H1 (cell line): Measurements from ENCODE around the gene POLDIP3. TPM values are rescaled to one million over a fixed set of nuclear protein-coding genes. Genes with fewer than 3 reads are reported as not detected.

Experiments
- CTCF ChIA-PET: fragments of 300-600 bp; sonication (Branson Sonifier 250); formaldehyde crosslinking; loops from one replicate; lab custom pipeline; 2021; ENCODE audit not compliant: partially characterized antibody; lab: Charles Lee
- POLR2A ChIA-PET: fragments of 300-600 bp; sonication (Branson Sonifier 250); formaldehyde crosslinking; loops from one replicate; lab custom pipeline; 2021; ENCODE audit warnings: inconsistent platforms; ENCODE audit not compliant: partially characterized antibody; lab: Charles Lee
- DNase-seq, 2 experiments: peaks; one replicate each; pipeline versions ENCODE4 v3.0.0 to v3.0.0-alpha.2; 2010 to 2022; ENCODE audit warnings: low spot score in 2 of 2, low read depth in 1 of 2, mixed read lengths in 1 of 2
- FAIRE-seq: peaks from 2 replicates; lab custom pipeline; 2011; peaks lifted over from hg19 to GRCh38; lab: Jason Lieb, UNC
- H2AFZ ChIP-seq: 2 replicates; pipeline ENCODE4 v1.8.1; 2012; ENCODE audit warnings: low read length, inconsistent platforms
- H2AK5ac ChIP-seq: 2 replicates; pipeline ENCODE4 v1.6.1; 2013; ENCODE audit warnings: low read depth, low read length
- H2BK120ac ChIP-seq: replicated peaks from 2 replicates; pipeline ENCODE3; 2013; ENCODE audit warnings: low read depth, low read length, inconsistent platforms
- H2BK12ac ChIP-seq: 2 replicates; pipeline ENCODE4 v1.6.1; 2013; ENCODE audit warnings: low read depth, low read length
- H2BK15ac ChIP-seq: 2 replicates; pipeline ENCODE4 v1.6.1; 2013; ENCODE audit warnings: low read length
- H2BK20ac ChIP-seq: 2 replicates; pipeline ENCODE4 v1.6.1; 2013; ENCODE audit warnings: low read length
- H2BK5ac ChIP-seq: 2 replicates; pipeline ENCODE4 v1.6.1; 2013; ENCODE audit warnings: low read depth, low read length
- H3K14ac ChIP-seq: 2 replicates; pipeline ENCODE4 v1.6.1; 2013; ENCODE audit warnings: inconsistent platforms; ENCODE audit not compliant: insufficient read length
- H3K18ac ChIP-seq: 2 replicates; pipeline ENCODE4 v1.6.1; 2013; ENCODE audit warnings: low read length; ENCODE audit errors: extremely low read depth
- H3K23ac ChIP-seq: 2 replicates; pipeline ENCODE4 v1.6.1; 2013; ENCODE audit warnings: inconsistent platforms; ENCODE audit not compliant: insufficient read length
- H3K23me2 ChIP-seq: 2 replicates; pipeline ENCODE4 v1.6.1; 2013; ENCODE audit warnings: low read depth, low read length
- H3K27ac ChIP-seq: 2 replicates; pipeline ENCODE4 v1.6.1; 2011; ENCODE audit warnings: low read depth, low read length, inconsistent platforms
- H3K27me3 ChIP-seq, 4 experiments: replicated peaks in 1 of 4; 1 replicate in 1 of 4; 2 replicates in 3 of 4; pipeline versions ENCODE4 v1.6.1 to v1.8.1; 2011 to 2013; ENCODE audit warnings: low read length in 3 of 4, mild to moderate bottlenecking in 3 of 4, inconsistent platforms in 2 of 4, mixed read lengths in 2 of 4, moderate library complexity in 1 of 4; ENCODE audit not compliant: control insufficient read depth in 3 of 4, insufficient read depth in 3 of 4; ENCODE audit errors: extremely low read depth in 1 of 4
- H3K36me3 ChIP-seq, 4 experiments: 2 replicates each; pipeline versions ENCODE4 v1.6.1 to v1.8.1; 2011 to 2013; ENCODE audit warnings: mild to moderate bottlenecking in 4 of 4, low read length in 3 of 4, moderate library complexity in 2 of 4, control low read depth in 1 of 4, inconsistent platforms in 1 of 4; ENCODE audit not compliant: insufficient read depth in 4 of 4, control insufficient read depth in 2 of 4
- H3K4ac ChIP-seq: replicated peaks from 2 replicates; pipeline ENCODE3; 2013; ENCODE audit warnings: low read length, low read depth, mixed read lengths, inconsistent platforms; ENCODE audit not compliant: insufficient read length
- H3K4me1 ChIP-seq, 4 experiments: replicated peaks in 1 of 4; 1 replicate in 1 of 4; 2 replicates in 3 of 4; pipeline versions ENCODE4 v1.6.1 to v1.8.1; 2011 to 2013; ENCODE audit warnings: low read length in 3 of 4, inconsistent platforms in 2 of 4, mixed read lengths in 1 of 4; ENCODE audit not compliant: insufficient read depth in 4 of 4, control insufficient read depth in 3 of 4
- H3K4me2 ChIP-seq, 2 experiments: 2 replicates each; pipeline versions ENCODE4 v1.6.1 to v1.8.1; 2011 to 2013; ENCODE audit warnings: low read depth in 2 of 2, low read length in 2 of 2, control low read depth in 1 of 2, inconsistent platforms in 1 of 2, mild to moderate bottlenecking in 1 of 2; ENCODE audit not compliant: insufficient read depth in 1 of 2
- H3K4me3 ChIP-seq, 4 experiments: fragments of 200-600, 300-600 bp in 1 of 4; sonication (generic), shearing (Covaris generic), sonication (Bioruptor Twin) in 1 of 4; 2 replicates each; pipeline versions ENCODE4 v1.5.1 to v1.8.1; 2011 to 2016; ENCODE audit warnings: low read length in 4 of 4, low read depth in 3 of 4, control low read depth in 2 of 4, inconsistent platforms in 2 of 4, mild to moderate bottlenecking in 2 of 4, mixed read lengths in 1 of 4, moderate library complexity in 1 of 4; ENCODE audit not compliant: insufficient read depth in 2 of 4; ENCODE audit errors: extremely low read depth in 1 of 4
- H3K56ac ChIP-seq: replicated peaks from 2 replicates; pipeline ENCODE3; 2013; ENCODE audit warnings: low read depth, mild to moderate bottlenecking, mixed read lengths, low read length, inconsistent platforms; ENCODE audit not compliant: insufficient read length
- H3K79me1 ChIP-seq: 2 replicates; pipeline ENCODE4 v1.6.1; 2013; ENCODE audit warnings: low read depth, low read length, control low read depth
- H3K79me2 ChIP-seq, 2 experiments: 2 replicates each; pipeline versions ENCODE4 v1.6.1 to v1.8.1; 2012 to 2013; ENCODE audit warnings: low read length in 2 of 2, mild to moderate bottlenecking in 2 of 2, inconsistent platforms in 1 of 2; ENCODE audit not compliant: insufficient read depth in 2 of 2, control insufficient read depth in 1 of 2
- H3K9ac ChIP-seq, 4 experiments: replicated peaks in 1 of 4; 1 replicate in 1 of 4; 2 replicates in 3 of 4; pipeline versions ENCODE4 v1.6.1 to v1.8.1; 2011 to 2013; ENCODE audit warnings: low read depth in 3 of 4, low read length in 3 of 4, control low read depth in 2 of 4, mild to moderate bottlenecking in 2 of 4, moderate library complexity in 2 of 4, inconsistent platforms in 1 of 4; ENCODE audit errors: extremely low read depth in 1 of 4
- H3K9me3 ChIP-seq, 2 experiments: 2 replicates each; pipeline versions ENCODE4 v1.6.1 to v1.8.1; 2012 to 2013; ENCODE audit warnings: mild to moderate bottlenecking in 2 of 2, moderate library complexity in 2 of 2, control low read depth in 1 of 2, inconsistent platforms in 1 of 2, low read depth in 1 of 2, low read length in 1 of 2, mixed read lengths in 1 of 2; ENCODE audit not compliant: insufficient read depth in 2 of 2
- H4K20me1 ChIP-seq, 2 experiments: replicated peaks in 1 of 2; 2 replicates each; pipeline versions ENCODE3 to v1.8.1; 2011 to 2013; ENCODE audit warnings: inconsistent platforms in 2 of 2, low read length in 2 of 2, mild to moderate bottlenecking in 1 of 2; ENCODE audit not compliant: insufficient read depth in 2 of 2, control insufficient read depth in 1 of 2
- H4K5ac ChIP-seq: 2 replicates; pipeline ENCODE4 v1.6.1; 2013; ENCODE audit warnings: low read length, low read depth, mixed read lengths, inconsistent platforms; ENCODE audit not compliant: insufficient read length
- H4K8ac ChIP-seq: 2 replicates; pipeline ENCODE4 v1.8.0; 2013; ENCODE audit warnings: mild to moderate bottlenecking, moderate library complexity, low read length, inconsistent platforms; ENCODE audit not compliant: insufficient read depth; ENCODE audit errors: extremely low read depth
- H4K91ac ChIP-seq: replicated peaks from 2 replicates; pipeline ENCODE3; 2013; ENCODE audit warnings: low read length, mixed read lengths, inconsistent platforms; ENCODE audit not compliant: insufficient read length
- CHD1 ChIP-seq: IDR thresholded peaks from 2 replicates; pipeline ENCODE4 v1.6.1; 2012; ENCODE audit warnings: low read depth, low read length, improper control_type of control experiment
- CHD2 ChIP-seq: IDR thresholded peaks from 2 replicates; pipeline ENCODE4 v1.6.1; 2012; ENCODE audit warnings: low read length, improper control_type of control experiment
- EGR1 ChIP-seq: IDR thresholded peaks from 2 replicates; pipeline ENCODE4 v1.6.1; 2011; ENCODE audit warnings: low read depth, low read length, borderline replicate concordance
- KDM4A ChIP-seq: IDR thresholded peaks from one replicate; pipeline ENCODE4 v1.7.1; 2012; ENCODE audit warnings: low read depth, mild to moderate bottlenecking, moderate library complexity, low read length, inconsistent platforms; ENCODE audit not compliant: severe bottlenecking
- SAP30 ChIP-seq: fragments of 300-600 bp; sonication (generic); IDR thresholded peaks from 2 replicates; pipeline ENCODE4 v1.7.1; 2012; ENCODE audit warnings: low read length, moderate library complexity, mild to moderate bottlenecking, inconsistent platforms; ENCODE audit not compliant: insufficient read depth, insufficient replicate concordance
- TCF12 ChIP-seq: IDR thresholded peaks from 2 replicates; pipeline ENCODE4 v1.6.1; 2011; ENCODE audit warnings: low read depth, mild to moderate bottlenecking, low read length
- WGBS, 2 experiments: shearing (Covaris generic) in 1 of 2; methylation state at CpG; one replicate each; pipeline versions ENCODE4 v1.1.6 to v1.1.7; 2013 to 2015; ENCODE audit warnings: low lambda C conversion rate in 2 of 2, mixed read lengths in 2 of 2, inconsistent platforms in 1 of 2, low coverage in 1 of 2, missing lambda C conversion rate in 1 of 2; ENCODE audit not compliant: insufficient replicate concordance in 2 of 2, insufficient coverage in 1 of 2, insufficient read length in 1 of 2; ENCODE audit errors: extremely low coverage in 1 of 2, missing lambda C conversion rate in 1 of 2; 5-methylcytosine and 5-hydroxymethylcytosine counted together
- polyA plus RNA-seq, 7 experiments: library from polyadenylated mRNA; depleted of rRNA in 3 of 7; stranded (reverse) in 5 of 7; unstranded in 2 of 7; fragments of >200 nt in 5 of 7; fragments of 200-250 nt in 2 of 7; gene quantifications; 1 replicate in 5 of 7; 2 replicates in 1 of 7; 4 replicates in 1 of 7; pipeline versions ENCODE4 v1.2.1 to v1.2.3, GENCODE V29; 2011 to 2013; ENCODE audit warnings: missing spikeins in 2 of 7, mixed read lengths in 2 of 7
- total RNA-seq: library from RNA; stranded (reverse); fragmentation: NEBNext Ultra II Directional; extraction: Animal tissue kit (Norgen Biotek cat#: 25700); gene quantifications from 2 replicates; pipeline ENCODE4 v1.2.1, GENCODE V29; 2021
- TF ChIP-seq, protein P1 (sequence below): IDR thresholded peaks from 2 replicates; pipeline ENCODE4 v1.6.1; 2012; ENCODE audit warnings: inconsistent platforms
- TF ChIP-seq, protein P2 (sequence below): IDR thresholded peaks from 2 replicates; pipeline ENCODE4 v1.6.1; 2012; ENCODE audit warnings: low read length, inconsistent platforms

POLDIP3 gene
- total and polyA plus RNA-seq, 2 of the 8 experiments (the other 6 are each of a cell fraction or from before 2014, with no cell fraction given), result 43.5 to 84.6 TPM

DNA sequence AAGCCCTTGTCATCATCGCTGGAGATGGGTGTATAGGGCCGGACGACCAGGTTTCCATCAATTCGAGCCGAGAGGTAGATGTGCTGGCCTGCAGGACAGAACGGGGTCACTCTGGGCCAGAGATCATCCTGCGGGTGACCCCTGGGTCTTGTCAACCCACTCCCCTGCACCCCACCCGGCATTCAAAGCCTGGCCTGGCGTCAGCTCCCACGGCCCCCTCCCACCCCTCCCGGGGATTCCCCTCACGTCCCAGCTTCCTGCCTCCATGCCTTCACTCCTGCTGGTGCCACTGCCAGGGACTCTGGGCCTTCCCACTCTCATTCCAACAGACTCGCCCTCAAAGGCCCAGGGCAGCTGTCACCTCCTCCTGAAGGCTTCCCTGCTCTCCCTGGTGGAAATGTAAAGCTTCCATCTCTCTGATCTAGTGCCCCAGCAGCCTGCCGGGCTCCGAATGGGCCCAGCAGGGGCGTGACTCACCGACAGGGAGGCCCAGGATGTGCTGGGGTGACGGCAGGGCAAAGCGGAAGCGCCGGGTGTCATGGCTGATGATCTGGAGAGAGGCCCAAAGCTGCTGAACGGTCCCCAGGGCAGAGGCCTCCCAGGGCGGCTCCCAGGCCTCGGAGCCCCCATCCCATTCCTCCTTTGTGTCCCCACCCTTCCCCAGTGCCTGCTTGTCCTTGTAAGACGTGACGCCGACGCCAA is 16.4 kb upstream of the POLDIP3 start:
- H2BK12ac ChIP-seq, result no peak overlapping the region
- CTCF ChIA-PET, result interaction anchor here (0.5 to 5.0 kb wide), 7 partner anchors 9 to 66 kb away, joined by 3 to 43 read pairs (median 4); partner anchors contain the start of gene ATP5MGL
- H4K8ac ChIP-seq, result peak overlapping the region; percentile 18; the same call in 1 of the 2 replicates
- peaks cover 0 to 11% of the 10 kb centered on the region in 2 experiments for H4K20me1 ChIP-seq
- H3K4me1 ChIP-seq, result no peaks in the 10 kb centered on the region
- peaks cover 7 to 36% (median 16%) of the 10 kb centered on the region in 4 experiments; a peak in 5 of 8 replicates for H3K36me3 ChIP-seq
- no peak overlapping the region for H3K18ac ChIP-seq
- H3K23ac ChIP-seq, result no peak overlapping the region
- H3K14ac ChIP-seq, result no peak overlapping the region
- H3K4ac ChIP-seq, result no peak overlapping the region
- 91% methylated on average over 23 of the region's 28 CpGs; no CpG with 5 or more reads in 1 of the 2 experiments for WGBS, 2 experiments
- no peak overlapping the region for H2AK5ac ChIP-seq
- no peak overlapping the region for H3K4me3 ChIP-seq
- H3K79me1 ChIP-seq, result no peaks in the 10 kb centered on the region; the same call in 1 of the 2 replicates
- H3K9me3 ChIP-seq, result no peaks in the 10 kb centered on the region
- POLR2A ChIA-PET, result interaction anchor here (1.5 to 3.5 kb wide), 2 partner anchors 16 to 18 kb away, joined by 3 to 23 read pairs; partner anchors contain the start of genes CYB5R3 and POLDIP3
- H3K23me2 ChIP-seq, result no peaks in the 10 kb centered on the region
- H3K9ac ChIP-seq, result no peak overlapping the region
- H4K5ac ChIP-seq, result no peak overlapping the region
- 0 out of 2 replicates have a peak overlapping the region, but pooled peaks have one; percentile 35 for H2BK5ac ChIP-seq
- no peak overlapping the region for H2BK120ac ChIP-seq
- no peak overlapping the region for H2BK15ac ChIP-seq
- no peak overlapping the region for H2AFZ ChIP-seq
- no peak overlapping the region for H3K27ac ChIP-seq
- no peak for DNase-seq
- peak overlapping the region; percentile 74 for H4K91ac ChIP-seq
- no peak overlapping the region for H3K4me2 ChIP-seq
- FAIRE-seq, result no peak
- peak overlapping the region; percentile 46 for H3K56ac ChIP-seq
- no peaks in the 10 kb centered on the region; a peak in 1 of 4 replicates for H3K79me2 ChIP-seq
- H3K27me3 ChIP-seq, result no peaks in the 10 kb centered on the region
- H2BK20ac ChIP-seq, result no peak overlapping the region
- TF ChIP-seq TCF12, result no peak
- no peak for TF ChIP-seq EGR1
- TF ChIP-seq, protein P1, sequence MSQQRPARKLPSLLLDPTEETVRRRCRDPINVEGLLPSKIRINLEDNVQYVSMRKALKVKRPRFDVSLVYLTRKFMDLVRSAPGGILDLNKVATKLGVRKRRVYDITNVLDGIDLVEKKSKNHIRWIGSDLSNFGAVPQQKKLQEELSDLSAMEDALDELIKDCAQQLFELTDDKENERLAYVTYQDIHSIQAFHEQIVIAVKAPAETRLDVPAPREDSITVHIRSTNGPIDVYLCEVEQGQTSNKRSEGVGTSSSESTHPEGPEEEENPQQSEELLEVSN, result no peak
- no peak for TF ChIP-seq KDM4A
- TF ChIP-seq, protein P2, sequence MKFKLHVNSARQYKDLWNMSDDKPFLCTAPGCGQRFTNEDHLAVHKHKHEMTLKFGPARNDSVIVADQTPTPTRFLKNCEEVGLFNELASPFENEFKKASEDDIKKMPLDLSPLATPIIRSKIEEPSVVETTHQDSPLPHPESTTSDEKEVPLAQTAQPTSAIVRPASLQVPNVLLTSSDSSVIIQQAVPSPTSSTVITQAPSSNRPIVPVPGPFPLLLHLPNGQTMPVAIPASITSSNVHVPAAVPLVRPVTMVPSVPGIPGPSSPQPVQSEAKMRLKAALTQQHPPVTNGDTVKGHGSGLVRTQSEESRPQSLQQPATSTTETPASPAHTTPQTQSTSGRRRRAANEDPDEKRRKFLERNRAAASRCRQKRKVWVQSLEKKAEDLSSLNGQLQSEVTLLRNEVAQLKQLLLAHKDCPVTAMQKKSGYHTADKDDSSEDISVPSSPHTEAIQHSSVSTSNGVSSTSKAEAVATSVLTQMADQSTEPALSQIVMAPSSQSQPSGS, result no peak
- no peak for TF ChIP-seq CHD1
- TF ChIP-seq CHD2, result no peak
- TF ChIP-seq SAP30, result no peak
